ENCODE measurements around the gene RALB. TPM values are rescaled to one million over a fixed set of nuclear protein-coding genes. Genes with fewer than 3 reads are reported as not detected.
A peak's percentile ranks its signal among the peaks of the same experiment; 100 is the strongest.

The RALB gene
- total RNA-seq, 1 experiment from 2014 or later: 17.1 TPM

DNA sequence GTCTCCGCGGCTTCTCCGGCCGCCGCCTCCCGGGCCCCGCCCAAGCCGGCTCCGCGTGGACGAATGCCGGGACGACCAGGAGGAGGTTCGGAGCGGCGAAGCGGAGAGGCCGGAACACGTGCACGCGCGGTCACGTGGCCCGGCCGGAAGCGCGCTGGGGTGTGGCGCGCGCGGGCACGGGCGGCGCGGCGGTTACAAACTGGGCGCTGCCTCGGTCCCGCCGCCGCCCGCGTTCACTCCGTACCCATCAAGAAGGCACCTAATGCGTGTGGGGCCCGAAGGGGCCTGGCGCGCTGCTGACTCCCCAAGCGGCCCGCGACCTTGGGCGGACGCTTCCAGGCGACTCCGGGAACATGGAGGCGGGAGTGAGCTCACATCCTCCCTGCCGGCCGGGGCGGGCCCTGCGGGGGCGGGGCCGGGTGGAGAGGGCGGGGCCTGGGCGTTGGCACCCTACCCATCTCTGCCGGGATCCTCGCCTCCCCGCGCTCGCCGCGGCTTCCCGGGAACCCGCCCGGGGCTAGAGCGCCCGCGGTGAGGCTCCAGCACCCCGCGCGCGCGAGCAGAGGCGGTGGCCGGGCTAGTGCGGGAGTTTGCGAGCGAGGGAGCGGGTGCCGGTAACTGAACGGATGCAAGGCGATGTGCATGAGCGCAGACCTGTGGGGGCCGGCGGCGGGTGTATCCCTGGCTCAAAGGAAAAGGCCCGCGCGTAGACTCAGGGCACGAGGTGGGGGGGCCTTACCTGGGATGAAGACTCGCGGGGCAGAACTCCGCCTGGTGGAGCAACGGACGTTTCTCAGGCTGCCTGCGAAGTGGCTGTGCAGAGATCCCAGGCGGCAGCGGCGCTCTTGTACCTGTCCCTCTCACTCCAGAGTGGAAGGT, 29.4 kb upstream of the RALB start, which contains the start of gene TMEM185B (continued):
- TF ChIP-seq, protein P1, sequence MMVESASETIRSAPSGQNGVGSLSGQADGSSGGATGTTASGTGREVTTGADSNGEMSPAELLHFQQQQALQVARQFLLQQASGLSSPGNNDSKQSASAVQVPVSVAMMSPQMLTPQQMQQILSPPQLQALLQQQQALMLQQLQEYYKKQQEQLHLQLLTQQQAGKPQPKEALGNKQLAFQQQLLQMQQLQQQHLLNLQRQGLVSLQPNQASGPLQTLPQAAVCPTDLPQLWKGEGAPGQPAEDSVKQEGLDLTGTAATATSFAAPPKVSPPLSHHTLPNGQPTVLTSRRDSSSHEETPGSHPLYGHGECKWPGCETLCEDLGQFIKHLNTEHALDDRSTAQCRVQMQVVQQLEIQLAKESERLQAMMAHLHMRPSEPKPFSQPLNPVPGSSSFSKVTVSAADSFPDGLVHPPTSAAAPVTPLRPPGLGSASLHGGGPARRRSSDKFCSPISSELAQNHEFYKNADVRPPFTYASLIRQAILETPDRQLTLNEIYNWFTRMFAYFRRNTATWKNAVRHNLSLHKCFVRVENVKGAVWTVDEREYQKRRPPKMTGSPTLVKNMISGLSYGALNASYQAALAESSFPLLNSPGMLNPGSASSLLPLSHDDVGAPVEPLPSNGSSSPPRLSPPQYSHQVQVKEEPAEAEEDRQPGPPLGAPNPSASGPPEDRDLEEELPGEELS (CRISPR knock-in tag; IDR thresholded peaks at IDR 0.05): peak; percentile 100
- TF ChIP-seq JAZF1 (CRISPR knock-in tag; IDR thresholded peaks at IDR 0.05) (no peak), CREM (CRISPR knock-in tag; IDR thresholded peaks at IDR 0.05) (peak; percentile 94), MXD4 (CRISPR knock-in tag; IDR thresholded peaks at IDR 0.05; ENCODE audit: borderline replicate concordance) (no peak), GABPB1 (CRISPR knock-in tag; IDR thresholded peaks at IDR 0.05) (0 out of 2 replicates have a peak, but pooled peaks have one; percentile 6), NFATC4 (CRISPR knock-in tag; IDR thresholded peaks at IDR 0.05) (no peak), PRRX2 (CRISPR knock-in tag; IDR thresholded peaks at IDR 0.05) (no peak), ZNF138 (CRISPR knock-in tag; conservative IDR thresholded peaks at IDR 0.05) (peak; percentile 99), CREB1 (CRISPR knock-in tag; IDR thresholded peaks at IDR 0.05) (peak; percentile 95), NR2C2 (CRISPR knock-in tag; IDR thresholded peaks at IDR 0.05) (peak; percentile 86), ATF1 (CRISPR knock-in tag; IDR thresholded peaks at IDR 0.05) (peak; percentile 99), ETV6 (CRISPR knock-in tag; IDR thresholded peaks at IDR 0.05) (peak; percentile 100), KAT7 (CRISPR knock-in tag; IDR thresholded peaks at IDR 0.05; ENCODE audit: borderline replicate concordance) (0 out of 2 replicates have a peak, but pooled peaks have one; percentile 95), NFE2L1 (CRISPR knock-in tag; IDR thresholded peaks at IDR 0.05) (peak; percentile 97)
- TF ChIP-seq, protein P2, sequence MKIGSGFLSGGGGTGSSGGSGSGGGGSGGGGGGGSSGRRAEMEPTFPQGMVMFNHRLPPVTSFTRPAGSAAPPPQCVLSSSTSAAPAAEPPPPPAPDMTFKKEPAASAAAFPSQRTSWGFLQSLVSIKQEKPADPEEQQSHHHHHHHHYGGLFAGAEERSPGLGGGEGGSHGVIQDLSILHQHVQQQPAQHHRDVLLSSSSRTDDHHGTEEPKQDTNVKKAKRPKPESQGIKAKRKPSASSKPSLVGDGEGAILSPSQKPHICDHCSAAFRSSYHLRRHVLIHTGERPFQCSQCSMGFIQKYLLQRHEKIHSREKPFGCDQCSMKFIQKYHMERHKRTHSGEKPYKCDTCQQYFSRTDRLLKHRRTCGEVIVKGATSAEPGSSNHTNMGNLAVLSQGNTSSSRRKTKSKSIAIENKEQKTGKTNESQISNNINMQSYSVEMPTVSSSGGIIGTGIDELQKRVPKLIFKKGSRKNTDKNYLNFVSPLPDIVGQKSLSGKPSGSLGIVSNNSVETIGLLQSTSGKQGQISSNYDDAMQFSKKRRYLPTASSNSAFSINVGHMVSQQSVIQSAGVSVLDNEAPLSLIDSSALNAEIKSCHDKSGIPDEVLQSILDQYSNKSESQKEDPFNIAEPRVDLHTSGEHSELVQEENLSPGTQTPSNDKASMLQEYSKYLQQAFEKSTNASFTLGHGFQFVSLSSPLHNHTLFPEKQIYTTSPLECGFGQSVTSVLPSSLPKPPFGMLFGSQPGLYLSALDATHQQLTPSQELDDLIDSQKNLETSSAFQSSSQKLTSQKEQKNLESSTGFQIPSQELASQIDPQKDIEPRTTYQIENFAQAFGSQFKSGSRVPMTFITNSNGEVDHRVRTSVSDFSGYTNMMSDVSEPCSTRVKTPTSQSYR (CRISPR knock-in tag; IDR thresholded peaks at IDR 0.05): peak; percentile 89
- TF ChIP-seq, protein P3, sequence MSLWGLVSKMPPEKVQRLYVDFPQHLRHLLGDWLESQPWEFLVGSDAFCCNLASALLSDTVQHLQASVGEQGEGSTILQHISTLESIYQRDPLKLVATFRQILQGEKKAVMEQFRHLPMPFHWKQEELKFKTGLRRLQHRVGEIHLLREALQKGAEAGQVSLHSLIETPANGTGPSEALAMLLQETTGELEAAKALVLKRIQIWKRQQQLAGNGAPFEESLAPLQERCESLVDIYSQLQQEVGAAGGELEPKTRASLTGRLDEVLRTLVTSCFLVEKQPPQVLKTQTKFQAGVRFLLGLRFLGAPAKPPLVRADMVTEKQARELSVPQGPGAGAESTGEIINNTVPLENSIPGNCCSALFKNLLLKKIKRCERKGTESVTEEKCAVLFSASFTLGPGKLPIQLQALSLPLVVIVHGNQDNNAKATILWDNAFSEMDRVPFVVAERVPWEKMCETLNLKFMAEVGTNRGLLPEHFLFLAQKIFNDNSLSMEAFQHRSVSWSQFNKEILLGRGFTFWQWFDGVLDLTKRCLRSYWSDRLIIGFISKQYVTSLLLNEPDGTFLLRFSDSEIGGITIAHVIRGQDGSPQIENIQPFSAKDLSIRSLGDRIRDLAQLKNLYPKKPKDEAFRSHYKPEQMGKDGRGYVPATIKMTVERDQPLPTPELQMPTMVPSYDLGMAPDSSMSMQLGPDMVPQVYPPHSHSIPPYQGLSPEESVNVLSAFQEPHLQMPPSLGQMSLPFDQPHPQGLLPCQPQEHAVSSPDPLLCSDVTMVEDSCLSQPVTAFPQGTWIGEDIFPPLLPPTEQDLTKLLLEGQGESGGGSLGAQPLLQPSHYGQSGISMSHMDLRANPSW (CRISPR knock-in tag; conservative IDR thresholded peaks at IDR 0.05; ENCODE audit: low read depth): peak; percentile 82; the same call in 1 of the 2 replicates
- TF ChIP-seq, protein P4, sequence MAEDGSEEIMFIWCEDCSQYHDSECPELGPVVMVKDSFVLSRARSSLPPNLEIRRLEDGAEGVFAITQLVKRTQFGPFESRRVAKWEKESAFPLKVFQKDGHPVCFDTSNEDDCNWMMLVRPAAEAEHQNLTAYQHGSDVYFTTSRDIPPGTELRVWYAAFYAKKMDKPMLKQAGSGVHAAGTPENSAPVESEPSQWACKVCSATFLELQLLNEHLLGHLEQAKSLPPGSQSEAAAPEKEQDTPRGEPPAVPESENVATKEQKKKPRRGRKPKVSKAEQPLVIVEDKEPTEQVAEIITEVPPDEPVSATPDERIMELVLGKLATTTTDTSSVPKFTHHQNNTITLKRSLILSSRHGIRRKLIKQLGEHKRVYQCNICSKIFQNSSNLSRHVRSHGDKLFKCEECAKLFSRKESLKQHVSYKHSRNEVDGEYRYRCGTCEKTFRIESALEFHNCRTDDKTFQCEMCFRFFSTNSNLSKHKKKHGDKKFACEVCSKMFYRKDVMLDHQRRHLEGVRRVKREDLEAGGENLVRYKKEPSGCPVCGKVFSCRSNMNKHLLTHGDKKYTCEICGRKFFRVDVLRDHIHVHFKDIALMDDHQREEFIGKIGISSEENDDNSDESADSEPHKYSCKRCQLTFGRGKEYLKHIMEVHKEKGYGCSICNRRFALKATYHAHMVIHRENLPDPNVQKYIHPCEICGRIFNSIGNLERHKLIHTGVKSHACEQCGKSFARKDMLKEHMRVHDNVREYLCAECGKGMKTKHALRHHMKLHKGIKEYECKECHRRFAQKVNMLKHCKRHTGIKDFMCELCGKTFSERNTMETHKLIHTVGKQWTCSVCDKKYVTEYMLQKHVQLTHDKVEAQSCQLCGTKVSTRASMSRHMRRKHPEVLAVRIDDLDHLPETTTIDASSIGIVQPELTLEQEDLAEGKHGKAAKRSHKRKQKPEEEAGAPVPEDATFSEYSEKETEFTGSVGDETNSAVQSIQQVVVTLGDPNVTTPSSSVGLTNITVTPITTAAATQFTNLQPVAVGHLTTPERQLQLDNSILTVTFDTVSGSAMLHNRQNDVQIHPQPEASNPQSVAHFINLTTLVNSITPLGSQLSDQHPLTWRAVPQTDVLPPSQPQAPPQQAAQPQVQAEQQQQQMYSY (CRISPR knock-in tag; IDR thresholded peaks at IDR 0.05): peak; percentile 78
- TF ChIP-seq, protein P5, sequence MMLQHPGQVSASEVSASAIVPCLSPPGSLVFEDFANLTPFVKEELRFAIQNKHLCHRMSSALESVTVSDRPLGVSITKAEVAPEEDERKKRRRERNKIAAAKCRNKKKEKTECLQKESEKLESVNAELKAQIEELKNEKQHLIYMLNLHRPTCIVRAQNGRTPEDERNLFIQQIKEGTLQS (CRISPR knock-in tag; conservative IDR thresholded peaks at IDR 0.05): 0 out of 2 replicates have a peak, but pooled peaks have one; percentile 23
- TF ChIP-seq, protein P6, sequence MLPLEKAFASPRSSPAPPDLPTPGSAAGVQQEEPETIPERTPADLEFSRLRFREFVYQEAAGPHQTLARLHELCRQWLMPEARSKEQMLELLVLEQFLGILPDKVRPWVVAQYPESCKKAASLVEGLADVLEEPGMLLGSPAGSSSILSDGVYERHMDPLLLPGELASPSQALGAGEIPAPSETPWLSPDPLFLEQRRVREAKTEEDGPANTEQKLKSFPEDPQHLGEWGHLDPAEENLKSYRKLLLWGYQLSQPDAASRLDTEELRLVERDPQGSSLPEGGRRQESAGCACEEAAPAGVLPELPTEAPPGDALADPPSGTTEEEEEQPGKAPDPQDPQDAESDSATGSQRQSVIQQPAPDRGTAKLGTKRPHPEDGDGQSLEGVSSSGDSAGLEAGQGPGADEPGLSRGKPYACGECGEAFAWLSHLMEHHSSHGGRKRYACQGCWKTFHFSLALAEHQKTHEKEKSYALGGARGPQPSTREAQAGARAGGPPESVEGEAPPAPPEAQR (CRISPR knock-in tag; IDR thresholded peaks at IDR 0.05): no peak
- TF ChIP-seq, protein P7, sequence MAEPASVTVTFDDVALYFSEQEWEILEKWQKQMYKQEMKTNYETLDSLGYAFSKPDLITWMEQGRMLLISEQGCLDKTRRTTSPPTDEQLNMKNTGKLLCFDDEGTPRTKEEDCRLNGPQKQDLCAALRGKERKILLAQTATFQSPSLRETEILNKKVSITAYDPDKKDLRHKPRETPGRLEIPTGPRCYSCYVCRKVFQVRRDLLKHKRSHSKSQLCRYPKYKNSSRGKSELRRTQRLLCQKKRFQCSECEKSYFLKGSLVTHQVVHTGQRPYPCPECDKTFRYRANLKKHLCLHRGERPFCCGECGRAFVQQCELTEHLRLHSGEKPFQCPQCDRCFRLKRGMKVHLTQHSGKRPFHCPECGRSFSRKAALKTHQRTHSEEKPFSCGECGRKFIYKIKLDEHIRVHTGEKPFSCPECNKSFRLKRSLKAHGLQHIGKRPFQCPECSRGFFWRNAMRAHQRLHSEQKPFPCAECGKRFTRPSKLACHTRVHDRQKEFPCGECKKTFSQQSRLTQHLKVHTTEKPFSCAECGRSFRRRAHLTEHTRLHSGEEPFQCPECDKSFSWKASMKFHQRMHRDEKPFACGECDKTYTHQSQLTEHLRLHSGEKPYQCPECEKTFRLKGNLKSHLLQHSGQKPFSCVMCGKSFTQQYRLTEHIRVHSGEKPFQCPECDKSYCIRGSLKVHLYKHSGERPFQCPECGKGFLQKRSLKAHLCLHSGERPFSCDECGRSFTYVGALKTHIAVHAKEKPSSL (CRISPR knock-in tag; conservative IDR thresholded peaks at IDR 0.05): no peak
- TF ChIP-seq, protein P8, sequence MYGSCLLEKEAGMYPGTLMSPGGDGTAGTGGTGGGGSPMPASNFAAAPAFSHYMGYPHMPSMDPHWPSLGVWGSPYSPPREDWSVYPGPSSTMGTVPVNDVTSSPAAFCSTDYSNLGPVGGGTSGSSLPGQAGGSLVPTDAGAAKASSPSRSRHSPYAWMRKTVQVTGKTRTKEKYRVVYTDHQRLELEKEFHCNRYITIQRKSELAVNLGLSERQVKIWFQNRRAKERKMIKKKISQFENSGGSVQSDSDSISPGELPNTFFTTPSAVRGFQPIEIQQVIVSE (CRISPR knock-in tag; IDR thresholded peaks at IDR 0.05; ENCODE audit: borderline replicate concordance): no peak
